GM12878 (cell line): ENCODE results near the gene DMBX1. TPM values are rescaled to one million over a fixed set of nuclear protein-coding genes. Genes with fewer than 3 reads are reported as not detected.

Source experiments
- ATAC-seq: fragments of 200-7000 bp; cut with Tn5 transposase; 3 replicates; pipeline ENCODE4 v1.9.1; 2020; ENCODE audit warnings: mild to moderate bottlenecking, moderate library complexity
- BruUV-seq: library from RNA; stranded (reverse); fragments of 400-500 nt; replicated peaks from 2 replicates; lab custom pipeline; 2021; lab: Mats Ljungman, UMichigan
- CTCF ChIA-PET: fragments of 300-600 bp; sonication (Branson Sonifier 250); formaldehyde crosslinking; extraction: SDS; loops from one replicate; lab custom pipeline; 2021; ENCODE audit warnings: inconsistent platforms; lab: Yijun Ruan, JAX
- POLR2A ChIA-PET: fragments of 350-600 bp; formaldehyde crosslinking; extraction: SDS; loops from one replicate; lab custom pipeline; 2021; ENCODE audit warnings: inconsistent platforms; lab: Charles Lee
- RAD21 ChIA-PET: fragments of 300-600 bp; sonication (Branson Sonifier 250); formaldehyde crosslinking; loops from one replicate; lab custom pipeline; 2023; ENCODE audit warnings: antibody characterized with exemption; ENCODE audit not compliant: unreplicated experiment; lab: Charles Lee
- SMC1A ChIA-PET: fragments of 300-600 bp; sonication (Branson Sonifier 250); formaldehyde crosslinking; loops from one replicate; lab custom pipeline; 2023; ENCODE audit not compliant: unreplicated experiment, uncharacterized antibody; lab: Charles Lee
- DNase-seq: peaks from one replicate; pipeline ENCODE4 v3.0.0-alpha.2; 2011; ENCODE audit warnings: low read depth, low spot score
- FAIRE-seq: peaks from 3 replicates; lab custom pipeline; 2011; peaks lifted over from hg19 to GRCh38; lab: Jason Lieb, UNC
- H2AFZ ChIP-seq: 2 replicates; pipeline ENCODE4 v1.6.0; 2011; ENCODE audit warnings: low read depth, low read length, control low read depth; ENCODE audit not compliant: control insufficient read depth
- H3K27ac ChIP-seq: 2 replicates; pipeline ENCODE4 v1.5.1; 2011; ENCODE audit warnings: control low read depth; ENCODE audit not compliant: control insufficient read depth, insufficient read depth
- H3K27me3 ChIP-seq, 2 experiments: replicated peaks in 1 of 2; 2 replicates each; pipeline versions ENCODE4 v1.6.0 to v1.6.1; 2011; ENCODE audit warnings: low read length in 1 of 2; ENCODE audit not compliant: control insufficient read depth in 2 of 2, insufficient read depth in 2 of 2
- H3K36me3 ChIP-seq, 2 experiments: 2 replicates each; pipeline ENCODE4 v1.5.1; 2011; ENCODE audit warnings: low read length in 1 of 2; ENCODE audit not compliant: control insufficient read depth in 2 of 2, insufficient read depth in 2 of 2
- H3K4me1 ChIP-seq: 2 replicates; pipeline ENCODE4 v1.6.1; 2011; ENCODE audit warnings: mild to moderate bottlenecking, low read length, moderate library complexity, mixed read lengths; ENCODE audit not compliant: control insufficient read depth, insufficient read depth
- H3K4me2 ChIP-seq: 2 replicates; pipeline ENCODE4 v1.6.0; 2011; ENCODE audit warnings: control low read depth; ENCODE audit not compliant: control insufficient read depth, insufficient read depth
- H3K4me3 ChIP-seq: fragments of 200-600 bp; sonication (generic); 2 replicates; pipeline ENCODE4 v1.5.1; 2016
- H3K79me2 ChIP-seq: 2 replicates; pipeline ENCODE4 v1.6.0; 2011; ENCODE audit warnings: low read length; ENCODE audit not compliant: control insufficient read depth, insufficient read depth
- H3K9ac ChIP-seq: 2 replicates; pipeline ENCODE4 v1.8.0; 2011; ENCODE audit warnings: low read length, control low read depth, mixed read lengths; ENCODE audit not compliant: control insufficient read depth, insufficient read depth
- H3K9me3 ChIP-seq: replicated peaks from 3 replicates; pipeline ENCODE4 v1.5.1; 2011; ENCODE audit warnings: mild to moderate bottlenecking, low read length; ENCODE audit not compliant: control insufficient read depth, insufficient read depth
- H4K20me1 ChIP-seq: 2 replicates; pipeline ENCODE4 v1.6.0; 2011; ENCODE audit not compliant: control insufficient read depth, insufficient read depth
- ATF2 ChIP-seq: IDR thresholded peaks from 2 replicates; pipeline ENCODE4 v1.6.1; 2012; ENCODE audit warnings: low read length, inconsistent platforms
- FOXM1 ChIP-seq: IDR thresholded peaks from 2 replicates; pipeline ENCODE4 v1.6.1; 2012; ENCODE audit warnings: low read depth, mild to moderate bottlenecking, inconsistent platforms, low read length, moderate library complexity
- NFYA ChIP-seq: IDR thresholded peaks from 2 replicates; pipeline ENCODE4 v1.6.1; 2011; ENCODE audit warnings: low read depth, mild to moderate bottlenecking, low read length, improper control_type of control experiment, borderline replicate concordance
- SREBF1 ChIP-seq: IDR thresholded peaks from 2 replicates; pipeline ENCODE4 v1.6.1; 2012; ENCODE audit warnings: mild to moderate bottlenecking, low read length
- SUZ12 ChIP-seq: fragments of 200-600 bp; sonication (generic); IDR thresholded peaks from one replicate; pipeline ENCODE4 v1.6.1; 2018; ENCODE audit warnings: antibody characterized with exemption, mild to moderate bottlenecking; ENCODE audit not compliant: unreplicated experiment
- TCF3 ChIP-seq: IDR thresholded peaks from 2 replicates; pipeline ENCODE4 v1.6.1; 2012; ENCODE audit warnings: low read depth, mild to moderate bottlenecking, low read length, borderline replicate concordance; ENCODE audit not compliant: insufficient read depth
- WRNIP1 ChIP-seq: IDR thresholded peaks from 2 replicates; pipeline ENCODE4 v1.6.1; 2011; ENCODE audit warnings: low read depth, low read length, improper control_type of control experiment, borderline replicate concordance
- ZNF24 ChIP-seq: fragments of 450-650 bp; IDR thresholded peaks from 2 replicates; pipeline ENCODE4 v1.6.1; 2017; ENCODE audit warnings: antibody characterized with exemption, mild to moderate bottlenecking
- WGBS: methylation state at CpG from one replicate; pipeline ENCODE4 v1.1.6; 2016; ENCODE audit warnings: low lambda C conversion rate; ENCODE audit not compliant: insufficient replicate concordance, insufficient coverage; ENCODE audit errors: missing lambda C conversion rate; 5-methylcytosine and 5-hydroxymethylcytosine counted together
- in situ Hi-C: fragments of 300-500 bp; cut with MboI; formaldehyde crosslinking; loops from 9 replicates; pipeline ENCODE4 v1.14.3; 2018; ENCODE audit warnings: mixed read lengths
- intact Hi-C: fragments of 100-400 bp; cut with micrococcal nuclease; formaldehyde crosslinking; loops from one replicate; pipeline ENCODE4 v1.14.2; 2022; ENCODE audit not compliant: unreplicated experiment
- polyA plus RNA-seq, 11 experiments: library from polyadenylated mRNA; depleted of rRNA in 4 of 11; unstranded in 6 of 11; stranded (reverse) in 5 of 11; fragments of >200 nt; fragmentation: Nextera tagmentation in 4 of 11; fragmentation: Illumina TruSeq in 1 of 11; extraction: Ambion mirVana in 4 of 11; extraction: Trizol in 1 of 11; gene quantifications; 1 replicate in 1 of 11; 2 replicates in 10 of 11; pipeline versions ENCODE4 v1.2.1 to v1.2.3, GENCODE V29; 2011 to 2016; ENCODE audit warnings: inconsistent platforms in 2 of 11, missing spikeins in 2 of 11, low read depth in 1 of 11
- total RNA-seq, 4 experiments: library from RNA; depleted of rRNA in 3 of 4; stranded (reverse); fragments of >200 nt in 3 of 4; fragmentation: Illumina TruSeq in 1 of 4; extraction: Trizol in 1 of 4; gene quantifications; 2 replicates each; pipeline versions ENCODE4 v1.2.1 to v1.2.3, GENCODE V29; 2013 to 2021

The DMBX1 gene
- total and polyA plus RNA-seq, 10 of the 15 experiments (the other 5 are each of a cell fraction or from before 2014, with no cell fraction given) = 0.03 TPM; not detected in 9

- Histone ChIP-seq H3K9ac (no peak overlapping the region), H3K27ac (no peak overlapping the region), H3K4me3 (no peak overlapping the region), H3K79me2 (no peaks in the 10 kb centered on the region), H3K27me3 (peaks cover 7 to 21% of the 10 kb centered on the region in 2 experiments), H3K36me3 (no peaks in the 10 kb centered on the region), H2AFZ (no peak overlapping the region), H4K20me1 (no peaks in the 10 kb centered on the region), H3K4me2 (no peak overlapping the region), H3K9me3 (no peaks in the 10 kb centered on the region), H3K4me1 (no peaks in the 10 kb centered on the region)
- intact Hi-C loops = no loop called here
- SMC1A ChIA-PET = interaction anchor here (1.7 to 1.8 kb wide), 2 partner anchors 79 to 81 kb away, joined by 6 to 18 read pairs; no protein-coding TSS in a partner anchor
- DNase-seq = no peak
- FAIRE-seq = no peak
- BruUV-seq = no TSS peak
- in situ Hi-C loops = loop anchor here (5.0 kb wide), 1 partner anchor 79 kb away; no protein-coding TSS in a partner anchor
- POLR2A ChIA-PET = no interaction called here
- RAD21 ChIA-PET = no interaction called here
- WGBS = 15% methylated on average over 59 of the region's 76 CpGs
- CTCF ChIA-PET = interaction anchor here (0.6 to 5.2 kb wide), 4 partner anchors 80 to 344 kb away, joined by 3 to 84 read pairs (median 6); no protein-coding TSS in a partner anchor
- TF ChIP-seq SUZ12 (peak; percentile 74), ATF2 (no peak), ZNF24 (no peak), FOXM1 (no peak), SREBF1 (no peak), NFYA (no peak), TCF3 (no peak), WRNIP1 (no peak)
- no peak for ATAC-seq
Measured at GRCh38 chr1:46448109-46448911, 41.3 kb upstream of the DMBX1 start.
